ENCODE measurements around the gene SEC14L1.

- no peak for TF ChIP-seq CTCF (conservative IDR thresholded peaks at IDR 0.05; ENCODE audit: low read depth, low read length)
- TF ChIP-seq EZH2 (IDR thresholded peaks at IDR 0.05; ENCODE audit: borderline replicate concordance, low read depth, low read length, poor library complexity, severe bottlenecking): no peak
These were observed 88.0 kb downstream of the SEC14L1 start for GRCh38 chr17:77228816-77229215.

Measured in A673 (cell line).